VCaP (cell line): ENCODE measurements around the gene C6orf120.

Experiments
- H3K27ac ChIP-seq: fragments of 450-650 bp; 2 replicates; pipeline ENCODE4 v1.5.1; 2017
- CTCF ChIP-seq: fragments of 450-650 bp; conservative IDR thresholded peaks from 2 replicates; pipeline ENCODE4 v1.5.1; 2017; ENCODE audit warnings: mild to moderate bottlenecking, moderate library complexity

The C6orf120 gene

GRCh38 chr6:169659820-169660610 is 41.9 kb upstream of the C6orf120 start:
- TF ChIP-seq CTCF: no peak
- no peak overlapping the region for H3K27ac ChIP-seq

- H3K27ac ChIP-seq: no peak overlapping the region
- no peak for TF ChIP-seq CTCF
Measured at GRCh38 chr6:169660751-169661390, 41.1 kb upstream of the C6orf120 start.

GRCh38 chr6:169661391-169661756 is 40.6 kb upstream of the C6orf120 start:
- no peak for TF ChIP-seq CTCF

GRCh38 chr6:169663468-169663867 is 38.5 kb upstream of the C6orf120 start:
- no peak overlapping the region for H3K27ac ChIP-seq
- no peak for TF ChIP-seq CTCF

More at GRCh38 chr6:169661391-169661756, 40.6 kb upstream of the C6orf120 start:
- H3K27ac ChIP-seq: no peak overlapping the region

GRCh38 chr6:169664227-169664626 is 37.7 kb upstream of the C6orf120 start:
- TF ChIP-seq CTCF: no peak
- no peak overlapping the region for H3K27ac ChIP-seq

GRCh38 chr6:169665289-169665688 is 36.6 kb upstream of the C6orf120 start:
- H3K27ac ChIP-seq: no peak overlapping the region
- TF ChIP-seq CTCF: no peak

- H3K27ac ChIP-seq: no peak overlapping the region
- TF ChIP-seq CTCF: no peak
Measured at GRCh38 chr6:169666441-169666840, 35.5 kb upstream of the C6orf120 start.
